ENCODE measurements around the gene BARX1. TPM values are rescaled to one million over a fixed set of nuclear protein-coding genes. Genes with fewer than 3 reads are reported as not detected.

Gene BARX1
- total and polyA plus RNA-seq, 4 donors, result 0.23 to 0.27 TPM; not detected in 2

- ATAC-seq (ENCODE audit: low FRiP score), result no peak
- no peaks in the 10 kb centered on the region for H3K4me1 ChIP-seq (ENCODE audit: control insufficient read depth in 1 of 2, insufficient read depth in 2 of 2, low read length in 2 of 2)
- 33 to 54% methylated on average over 1 of the region's 1 CpG for WGBS, 2 donors
- no peak for DNase-seq
- H3K4me3 ChIP-seq (ENCODE audit: low read length in 2 of 2), result no peak overlapping the region
- H3K27ac ChIP-seq (ENCODE audit: low read depth in 1 of 2, low read length in 2 of 2), result no peak overlapping the region
- H3K9me3 ChIP-seq (ENCODE audit: control insufficient read depth, low read length), result peaks cover 5% of the 10 kb centered on the region
- no peaks in the 10 kb centered on the region for H3K27me3 ChIP-seq (ENCODE audit: control insufficient read depth in 1 of 2, insufficient read depth in 2 of 2, low read length in 1 of 2)
- no peaks in the 10 kb centered on the region for H3K36me3 ChIP-seq (ENCODE audit: control insufficient read depth in 1 of 2, insufficient read depth in 2 of 2, low read length in 1 of 2)
- intact Hi-C loops (cut with DNase I), result no loop called here
These were observed 32.9 kb upstream of the BARX1 start for GRCh38 chr9:93988056-93988455.

GRCh38 chr9:93984860-93985259, 29.7 kb upstream of the BARX1 start:
- H3K27ac ChIP-seq (ENCODE audit: low read depth in 1 of 2, low read length in 2 of 2), result no peak overlapping the region
- intact Hi-C loops (cut with DNase I), result no loop called here
- 17 to 18% methylated on average over 2 of the region's 2 CpGs for WGBS, 2 donors
- peaks cover 5% of the 10 kb centered on the region for H3K9me3 ChIP-seq (ENCODE audit: control insufficient read depth, low read length)
- no peak overlapping the region for H3K4me3 ChIP-seq (ENCODE audit: low read length in 2 of 2)
- H3K27me3 ChIP-seq (ENCODE audit: control insufficient read depth in 1 of 2, insufficient read depth in 2 of 2, low read length in 1 of 2), result no peaks in the 10 kb centered on the region
- no peaks in the 10 kb centered on the region for H3K36me3 ChIP-seq (ENCODE audit: control insufficient read depth in 1 of 2, insufficient read depth in 2 of 2, low read length in 1 of 2)
- DNase-seq (no peak), ATAC-seq (ENCODE audit: low FRiP score) (no peak)
- H3K4me1 ChIP-seq (ENCODE audit: control insufficient read depth in 1 of 2, insufficient read depth in 2 of 2, low read length in 2 of 2), result no peaks in the 10 kb centered on the region

GRCh38 chr9:93983875-93984274, 28.7 kb upstream of the BARX1 start:
- Histone ChIP-seq H3K4me1 (ENCODE audit: control insufficient read depth in 1 of 2, insufficient read depth in 2 of 2, low read length in 2 of 2) (no peaks in the 10 kb centered on the region), H3K4me3 (ENCODE audit: low read length in 2 of 2) (no peak overlapping the region), H3K9me3 (ENCODE audit: control insufficient read depth, low read length) (peaks cover 5% of the 10 kb centered on the region), H3K27me3 (ENCODE audit: control insufficient read depth in 1 of 2, insufficient read depth in 2 of 2, low read length in 1 of 2) (no peaks in the 10 kb centered on the region), H3K36me3 (ENCODE audit: control insufficient read depth in 1 of 2, insufficient read depth in 2 of 2, low read length in 1 of 2) (no peaks in the 10 kb centered on the region), H3K27ac (ENCODE audit: low read depth in 1 of 2, low read length in 2 of 2) (no peak overlapping the region)
- ATAC-seq (ENCODE audit: low FRiP score) (no peak), DNase-seq (no peak)
- intact Hi-C loops (cut with DNase I), result no loop called here

GRCh38 chr9:93979721-93980120, 24.6 kb upstream of the BARX1 start:
- Histone ChIP-seq H3K36me3 (ENCODE audit: control insufficient read depth in 1 of 2, insufficient read depth in 2 of 2, low read length in 1 of 2) (no peaks in the 10 kb centered on the region), H3K4me3 (ENCODE audit: low read length in 2 of 2) (no peak overlapping the region), H3K4me1 (ENCODE audit: control insufficient read depth in 1 of 2, insufficient read depth in 2 of 2, low read length in 2 of 2) (no peaks in the 10 kb centered on the region), H3K27me3 (ENCODE audit: control insufficient read depth in 1 of 2, insufficient read depth in 2 of 2, low read length in 1 of 2) (no peaks in the 10 kb centered on the region), H3K9me3 (ENCODE audit: control insufficient read depth, low read length) (no peaks in the 10 kb centered on the region), H3K27ac (ENCODE audit: low read depth in 1 of 2, low read length in 2 of 2) (no peak overlapping the region)
- intact Hi-C loops (cut with DNase I), result no loop called here
- ATAC-seq (ENCODE audit: low FRiP score), result no peak
- 78 to 81% methylated on average over 4 of the region's 4 CpGs for WGBS, 2 donors
- DNase-seq, result no peak

GRCh38 chr9:93978551-93978950, 23.4 kb upstream of the BARX1 start:
- DNase-seq (no peak), ATAC-seq (ENCODE audit: low FRiP score) (no peak)
- no peaks in the 10 kb centered on the region for H3K27me3 ChIP-seq (ENCODE audit: control insufficient read depth in 1 of 2, insufficient read depth in 2 of 2, low read length in 1 of 2)
- no peak overlapping the region for H3K4me3 ChIP-seq (ENCODE audit: low read length in 2 of 2)
- intact Hi-C loops (cut with DNase I), result no loop called here
- WGBS, 2 donors, result 84 to 89% methylated on average over 2 of the region's 2 CpGs
- no peaks in the 10 kb centered on the region for H3K36me3 ChIP-seq (ENCODE audit: control insufficient read depth in 1 of 2, insufficient read depth in 2 of 2, low read length in 1 of 2)
- H3K27ac ChIP-seq (ENCODE audit: low read depth in 1 of 2, low read length in 2 of 2), result no peak overlapping the region
- H3K4me1 ChIP-seq (ENCODE audit: control insufficient read depth in 1 of 2, insufficient read depth in 2 of 2, low read length in 2 of 2), result no peaks in the 10 kb centered on the region
- no peaks in the 10 kb centered on the region for H3K9me3 ChIP-seq (ENCODE audit: control insufficient read depth, low read length)

GRCh38 chr9:93976973-93977372, 21.8 kb upstream of the BARX1 start:
- no peaks in the 10 kb centered on the region for H3K4me1 ChIP-seq (ENCODE audit: control insufficient read depth in 1 of 2, insufficient read depth in 2 of 2, low read length in 2 of 2)
- no peak for ATAC-seq (ENCODE audit: low FRiP score)
- DNase-seq, result no peak
- no peaks in the 10 kb centered on the region for H3K27me3 ChIP-seq (ENCODE audit: control insufficient read depth in 1 of 2, insufficient read depth in 2 of 2, low read length in 1 of 2)
- WGBS, 2 donors, result 80 to 87% methylated on average over 5 of the region's 5 CpGs
- H3K27ac ChIP-seq (ENCODE audit: low read depth in 1 of 2, low read length in 2 of 2), result no peak overlapping the region
- H3K9me3 ChIP-seq (ENCODE audit: control insufficient read depth, low read length), result no peaks in the 10 kb centered on the region
- no peaks in the 10 kb centered on the region for H3K36me3 ChIP-seq (ENCODE audit: control insufficient read depth in 1 of 2, insufficient read depth in 2 of 2, low read length in 1 of 2)
- no peak overlapping the region for H3K4me3 ChIP-seq (ENCODE audit: low read length in 2 of 2)
- intact Hi-C loops (cut with DNase I), result no loop called here

GRCh38 chr9:93976081-93976480, 20.9 kb upstream of the BARX1 start:
- Histone ChIP-seq H3K4me3 (ENCODE audit: low read length in 2 of 2) (no peak overlapping the region), H3K27ac (ENCODE audit: low read depth in 1 of 2, low read length in 2 of 2) (no peak overlapping the region), H3K4me1 (ENCODE audit: control insufficient read depth in 1 of 2, insufficient read depth in 2 of 2, low read length in 2 of 2) (no peaks in the 10 kb centered on the region), H3K36me3 (ENCODE audit: control insufficient read depth in 1 of 2, insufficient read depth in 2 of 2, low read length in 1 of 2) (no peaks in the 10 kb centered on the region), H3K9me3 (ENCODE audit: control insufficient read depth, low read length) (no peaks in the 10 kb centered on the region), H3K27me3 (ENCODE audit: control insufficient read depth in 1 of 2, insufficient read depth in 2 of 2, low read length in 1 of 2) (no peaks in the 10 kb centered on the region)
- ATAC-seq (ENCODE audit: low FRiP score) (no peak), DNase-seq (no peak)
- intact Hi-C loops (cut with DNase I), result no loop called here
- 93% methylated on average over 3 of the region's 3 CpGs for WGBS, 2 donors

GRCh38 chr9:93975262-93975661, 20.1 kb upstream of the BARX1 start:
- WGBS, 2 donors, result 89 to 94% methylated on average over 7 of the region's 7 CpGs
- intact Hi-C loops (cut with DNase I), result no loop called here
- Histone ChIP-seq H3K27me3 (ENCODE audit: control insufficient read depth in 1 of 2, insufficient read depth in 2 of 2, low read length in 1 of 2) (no peaks in the 10 kb centered on the region), H3K36me3 (ENCODE audit: control insufficient read depth in 1 of 2, insufficient read depth in 2 of 2, low read length in 1 of 2) (no peaks in the 10 kb centered on the region), H3K4me1 (ENCODE audit: control insufficient read depth in 1 of 2, insufficient read depth in 2 of 2, low read length in 2 of 2) (no peaks in the 10 kb centered on the region), H3K9me3 (ENCODE audit: control insufficient read depth, low read length) (no peaks in the 10 kb centered on the region), H3K27ac (ENCODE audit: low read depth in 1 of 2, low read length in 2 of 2) (no peak overlapping the region), H3K4me3 (ENCODE audit: low read length in 2 of 2) (no peak overlapping the region)
- no peak for ATAC-seq (ENCODE audit: low FRiP score)
- no peak for DNase-seq

GRCh38 chr9:93974151-93974550, 19.0 kb upstream of the BARX1 start:
- intact Hi-C loops (cut with DNase I), result no loop called here
- no peaks in the 10 kb centered on the region for H3K9me3 ChIP-seq (ENCODE audit: control insufficient read depth, low read length)
- no peaks in the 10 kb centered on the region for H3K4me1 ChIP-seq (ENCODE audit: control insufficient read depth in 1 of 2, insufficient read depth in 2 of 2, low read length in 2 of 2)
- no peak overlapping the region for H3K27ac ChIP-seq (ENCODE audit: low read depth in 1 of 2, low read length in 2 of 2)
- ATAC-seq (ENCODE audit: low FRiP score) (no peak), DNase-seq (no peak)
- no peaks in the 10 kb centered on the region for H3K27me3 ChIP-seq (ENCODE audit: control insufficient read depth in 1 of 2, insufficient read depth in 2 of 2, low read length in 1 of 2)
- no peaks in the 10 kb centered on the region for H3K36me3 ChIP-seq (ENCODE audit: control insufficient read depth in 1 of 2, insufficient read depth in 2 of 2, low read length in 1 of 2)
- 9 to 15% methylated on average over 3 of the region's 3 CpGs for WGBS, 2 donors
- H3K4me3 ChIP-seq (ENCODE audit: low read length in 2 of 2), result no peak overlapping the region

All from aorta (tissue), 5 donors.